KMS-11 (cell line): ENCODE data around the gene PRKD2.

ENCODE experiments used
- H2AFZ ChIP-seq: fragments of 200-600 bp; sonication (generic); 2 replicates; pipeline ENCODE4 v1.6.1; 2016; ENCODE audit warnings: antibody characterized with exemption, mixed run types, low read depth
- H3K27ac ChIP-seq: fragments of 200-600 bp; sonication (generic); 2 replicates; pipeline ENCODE4 v1.6.1; 2016; ENCODE audit warnings: mild to moderate bottlenecking, mixed run types
- H3K27me3 ChIP-seq: fragments of 200-600 bp; sonication (generic); 2 replicates; pipeline ENCODE4 v1.6.1; 2017; ENCODE audit warnings: mild to moderate bottlenecking, low read depth, mixed run types, moderate library complexity; ENCODE audit not compliant: insufficient read depth
- H3K36me3 ChIP-seq: fragments of 200-600 bp; sonication (generic); 2 replicates; pipeline ENCODE4 v1.6.1; 2017; ENCODE audit warnings: mild to moderate bottlenecking, mixed run types; ENCODE audit not compliant: insufficient read depth
- H3K4me1 ChIP-seq: fragments of 200-600 bp; sonication (generic); 2 replicates; pipeline ENCODE4 v1.6.1; 2016; ENCODE audit warnings: mild to moderate bottlenecking, low read depth, mixed run types; ENCODE audit not compliant: poor library complexity, severe bottlenecking
- H3K4me2 ChIP-seq: fragments of 200-600 bp; sonication (generic); 2 replicates; pipeline ENCODE4 v1.7.0; 2016; ENCODE audit warnings: mild to moderate bottlenecking, mixed run types
- H3K4me3 ChIP-seq: fragments of 200-600 bp; sonication (generic); IDR thresholded peaks from 2 replicates; pipeline ENCODE4 v1.6.1; 2017; ENCODE audit warnings: low read depth, low read length, mixed read lengths; ENCODE audit not compliant: insufficient read depth
- H3K79me2 ChIP-seq: fragments of 200-600 bp; sonication (generic); 2 replicates; pipeline ENCODE4 v1.6.1; 2016; ENCODE audit warnings: low read depth, mixed run types; ENCODE audit not compliant: insufficient read depth
- H3K9ac ChIP-seq: fragments of 200-600 bp; sonication (generic); 2 replicates; pipeline ENCODE4 v1.6.1; 2016; ENCODE audit warnings: mild to moderate bottlenecking, mixed run types
- H4K20me1 ChIP-seq: fragments of 200-600 bp; sonication (generic); 2 replicates; pipeline ENCODE4 v1.6.1; 2016; ENCODE audit warnings: mild to moderate bottlenecking, mixed run types; ENCODE audit not compliant: insufficient read depth
- CTCF ChIP-seq: fragments of 200-600 bp; sonication (generic); conservative IDR thresholded peaks from 2 replicates; pipeline ENCODE4 v1.6.1; 2017; ENCODE audit warnings: low read depth, mild to moderate bottlenecking, antibody characterized with exemption, low read length, moderate library complexity, mixed read lengths

The PRKD2 gene

DNA sequence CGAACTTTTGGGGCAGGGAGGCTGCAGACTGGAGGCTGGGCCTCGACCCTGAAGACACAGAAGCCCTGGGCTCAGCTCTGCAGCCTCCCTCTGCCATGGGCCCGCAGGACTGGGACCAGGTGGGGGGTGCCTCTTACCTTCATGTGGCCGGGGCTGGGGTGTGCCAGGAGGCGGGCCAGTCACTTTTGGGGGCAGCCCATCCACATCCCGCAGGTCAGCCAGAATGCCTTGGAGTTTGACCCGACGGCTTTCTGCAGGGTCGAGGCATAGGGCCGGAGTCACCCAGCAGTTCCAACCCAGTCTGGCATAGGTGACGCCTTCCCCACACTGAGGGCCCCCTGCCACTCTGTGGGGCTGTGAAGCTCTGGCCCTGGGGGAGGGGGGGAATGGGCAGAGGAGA is 10.8 kb upstream of the PRKD2 start:
- H3K4me2 ChIP-seq, result no peak overlapping the region
- no peak overlapping the region for H3K27ac ChIP-seq
- H3K9ac ChIP-seq, result no peak overlapping the region
- H4K20me1 ChIP-seq, result no peaks in the 10 kb centered on the region
- peaks cover 7% of the 10 kb centered on the region; the same call in 1 of the 2 replicates for H3K36me3 ChIP-seq
- H2AFZ ChIP-seq, result no peak overlapping the region
- TF ChIP-seq CTCF, result no peak
- no peaks in the 10 kb centered on the region; the same call in 1 of the 2 replicates for H3K79me2 ChIP-seq
- H3K27me3 ChIP-seq, result no peaks in the 10 kb centered on the region
- H3K4me1 ChIP-seq, result peaks cover 16% of the 10 kb centered on the region
- H3K4me3 ChIP-seq, result no peak overlapping the region

GRCh38 chr19:46726971-46727501 is 10.1 kb upstream of the PRKD2 start:
- no peak overlapping the region for H3K9ac ChIP-seq
- peaks cover 12% of the 10 kb centered on the region for H3K4me1 ChIP-seq
- no peaks in the 10 kb centered on the region; the same call in 1 of the 2 replicates for H3K79me2 ChIP-seq
- H2AFZ ChIP-seq, result no peak overlapping the region
- no peak overlapping the region for H3K27ac ChIP-seq
- no peaks in the 10 kb centered on the region for H4K20me1 ChIP-seq
- TF ChIP-seq CTCF, result no peak
- no peaks in the 10 kb centered on the region for H3K27me3 ChIP-seq
- no peak overlapping the region for H3K4me3 ChIP-seq
- peaks cover 7% of the 10 kb centered on the region; the same call in 1 of the 2 replicates for H3K36me3 ChIP-seq
- H3K4me2 ChIP-seq, result no peak overlapping the region

- Histone ChIP-seq H4K20me1 (no peaks in the 10 kb centered on the region), H3K9ac (no peak overlapping the region), H3K79me2 (no peaks in the 10 kb centered on the region), H3K36me3 (peaks cover 7% of the 10 kb centered on the region; the same call in 1 of the 2 replicates), H3K4me3 (no peak overlapping the region), H3K27ac (no peak overlapping the region), H2AFZ (no peak overlapping the region), H3K27me3 (no peaks in the 10 kb centered on the region), H3K4me2 (no peak overlapping the region), H3K4me1 (peaks cover 7% of the 10 kb centered on the region)
- TF ChIP-seq CTCF, result no peak
Measured at GRCh38 chr19:46726551-46726950, 9.6 kb upstream of the PRKD2 start.

DNA sequence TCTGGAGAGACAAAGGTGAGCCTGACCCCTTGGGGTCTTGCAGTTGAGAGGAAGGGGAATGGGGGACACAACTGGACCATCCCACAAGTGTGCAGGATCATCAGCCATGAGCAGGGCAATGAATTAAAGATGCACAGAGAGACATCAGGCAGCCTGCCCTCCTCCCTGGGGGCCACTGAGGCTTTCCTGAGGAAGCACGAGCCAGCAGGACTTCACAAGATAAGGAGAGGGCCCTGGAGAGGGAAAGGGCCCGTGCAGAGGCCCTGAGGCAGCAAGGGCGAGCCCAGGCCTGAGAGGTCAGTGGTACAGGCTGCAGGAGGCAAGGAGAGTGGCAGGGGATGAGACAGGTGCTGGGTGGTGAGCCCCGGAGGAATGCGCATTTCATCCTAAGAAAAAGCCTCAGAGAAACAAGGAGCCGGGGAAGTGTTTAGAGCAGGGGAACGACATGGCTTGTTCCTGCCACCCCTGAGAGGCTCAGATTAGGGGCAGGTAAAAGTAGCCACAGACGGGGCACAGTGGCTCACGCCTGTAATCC is 9.0 kb upstream of the PRKD2 start:
- Histone ChIP-seq H3K27ac (no peak overlapping the region), H3K4me2 (no peak overlapping the region), H3K27me3 (no peaks in the 10 kb centered on the region), H3K36me3 (peaks cover 7% of the 10 kb centered on the region; the same call in 1 of the 2 replicates), H3K4me3 (no peak overlapping the region), H4K20me1 (no peaks in the 10 kb centered on the region), H3K9ac (no peak overlapping the region), H3K79me2 (no peaks in the 10 kb centered on the region), H2AFZ (no peak overlapping the region), H3K4me1 (peaks cover 1% of the 10 kb centered on the region)
- no peak for TF ChIP-seq CTCF
